Measurements from ENCODE around the gene SLC35B4.

SLC35B4 gene, protein sequence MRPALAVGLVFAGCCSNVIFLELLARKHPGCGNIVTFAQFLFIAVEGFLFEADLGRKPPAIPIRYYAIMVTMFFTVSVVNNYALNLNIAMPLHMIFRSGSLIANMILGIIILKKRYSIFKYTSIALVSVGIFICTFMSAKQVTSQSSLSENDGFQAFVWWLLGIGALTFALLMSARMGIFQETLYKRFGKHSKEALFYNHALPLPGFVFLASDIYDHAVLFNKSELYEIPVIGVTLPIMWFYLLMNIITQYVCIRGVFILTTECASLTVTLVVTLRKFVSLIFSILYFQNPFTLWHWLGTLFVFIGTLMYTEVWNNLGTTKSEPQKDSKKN

DNA sequence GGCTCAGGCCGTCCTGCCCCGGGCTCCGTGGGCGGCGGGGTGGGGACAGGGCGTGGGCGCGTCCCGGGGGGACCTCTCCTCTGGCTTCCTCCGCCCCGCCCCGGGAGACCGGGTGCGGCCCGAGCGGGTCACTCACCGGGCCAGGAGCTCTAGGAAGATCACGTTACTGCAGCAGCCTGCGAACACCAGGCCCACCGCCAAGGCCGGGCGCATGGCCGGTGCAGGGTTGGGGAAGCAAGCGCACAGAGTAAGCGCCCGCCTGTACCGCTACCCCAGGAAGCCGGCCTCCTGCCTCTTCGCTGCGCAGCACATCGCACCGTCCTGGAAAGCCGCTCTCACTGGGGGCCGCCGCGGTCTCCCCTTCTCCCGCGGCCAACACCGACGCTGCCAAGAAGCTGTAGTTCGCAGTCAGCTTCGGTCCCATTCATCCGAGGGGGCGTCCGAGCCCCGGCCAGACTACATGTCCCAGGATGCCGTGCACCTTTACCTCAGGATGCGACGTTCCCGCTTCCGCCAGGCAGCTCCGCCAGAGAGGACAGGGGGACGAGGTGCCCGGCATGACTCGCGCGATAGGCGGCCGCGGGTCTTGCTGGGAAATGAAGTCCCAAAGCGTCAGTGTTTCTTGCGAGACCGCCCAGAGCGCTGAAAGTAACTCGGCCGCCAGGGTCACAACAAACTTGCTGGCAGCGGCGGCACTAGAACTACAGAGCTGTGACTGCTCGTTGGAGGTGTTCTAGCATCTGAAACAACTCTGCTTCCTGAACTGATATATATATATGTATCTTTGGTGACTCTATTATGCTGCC, at the start of gene SLC35B4:
SLC35B4 (minus strand) TSS at position 392 of the 806 bp plus-strand sequence; CDS start at position 213, 179 bp downstream.
- peak; percentile 88 to 97 for DNase-seq (ENCODE audit: extremely low read depth in 1 of 2, low read depth in 1 of 2)

DNA sequence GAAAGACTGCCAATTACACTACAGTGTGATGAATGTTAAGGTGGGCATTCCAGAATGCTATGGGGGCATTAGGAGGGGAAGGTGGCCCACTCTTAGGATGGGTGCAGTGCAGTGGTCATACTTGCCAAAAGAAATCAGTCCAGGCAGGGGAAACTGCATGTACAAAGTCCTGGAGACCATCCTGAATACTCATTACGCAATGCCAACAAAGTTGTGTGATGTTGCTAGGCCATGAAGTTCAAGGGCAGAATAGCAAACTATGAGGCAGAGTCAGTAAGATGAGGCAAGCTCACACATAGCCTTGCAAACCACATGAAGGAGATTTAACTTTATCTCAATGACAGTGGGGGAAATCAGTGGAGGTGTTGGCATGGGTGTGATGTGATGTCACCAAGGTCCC, 49.8 kb upstream of the SLC35B4 start:
- DNase-seq (ENCODE audit: extremely low read depth in 1 of 2, low read depth in 1 of 2) = no peak

DNA sequence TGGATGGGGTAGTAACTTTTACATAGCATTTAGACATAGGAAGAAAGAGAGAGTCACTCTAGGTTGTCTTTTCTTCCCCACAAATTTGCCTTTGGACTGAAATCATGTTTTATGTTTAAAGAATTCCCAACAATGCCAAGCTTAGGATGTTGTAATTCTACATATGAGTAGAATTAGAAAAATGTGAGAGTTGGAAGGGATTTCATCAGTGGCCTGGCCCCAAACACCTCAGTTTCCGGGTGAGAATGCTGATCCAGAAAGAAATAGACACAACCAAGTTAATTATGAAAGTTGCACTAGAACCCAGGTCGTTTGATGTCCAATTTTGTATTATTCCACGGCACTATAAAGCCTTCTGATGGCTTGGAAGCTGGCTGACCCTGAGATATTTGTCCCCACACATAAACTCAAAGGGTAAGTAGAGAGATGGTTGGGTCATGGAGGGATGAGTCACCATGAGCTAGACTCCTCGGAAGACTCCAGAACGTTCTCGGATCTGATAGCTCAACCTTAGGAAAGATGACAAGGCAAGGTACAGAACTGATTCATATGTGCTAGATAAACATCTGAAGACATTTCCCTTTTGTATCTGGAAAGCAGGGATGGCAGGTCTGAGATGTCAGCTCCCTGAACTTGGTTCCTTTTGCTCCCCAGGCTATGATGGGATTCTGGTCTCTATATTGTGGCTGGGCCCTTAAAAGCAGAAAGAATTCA, 48.8 kb upstream of the SLC35B4 start:
- DNase-seq (ENCODE audit: extremely low read depth in 1 of 2, low read depth in 1 of 2) = no peak

DNA sequence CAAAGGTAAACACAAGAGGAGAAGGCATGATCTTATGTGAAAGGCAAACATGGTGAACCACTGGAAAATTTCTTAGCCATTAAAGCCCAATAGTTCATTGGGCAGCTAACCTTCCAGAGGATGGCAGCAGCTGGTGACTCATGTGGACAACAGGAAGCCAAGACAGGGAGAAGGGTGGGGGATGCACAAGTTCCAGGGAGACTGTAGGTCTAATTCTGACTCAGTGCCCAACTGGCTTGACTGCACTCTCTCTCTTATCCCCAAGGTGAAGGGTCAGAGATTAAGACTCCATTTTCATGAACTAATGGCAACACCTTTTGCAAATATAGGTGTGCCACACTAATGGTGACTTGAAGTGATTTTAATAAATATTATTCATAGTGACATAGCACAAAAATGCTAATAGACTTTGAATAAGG, 47.9 kb upstream of the SLC35B4 start:
- DNase-seq (ENCODE audit: extremely low read depth in 1 of 2, low read depth in 1 of 2) = no peak

DNA sequence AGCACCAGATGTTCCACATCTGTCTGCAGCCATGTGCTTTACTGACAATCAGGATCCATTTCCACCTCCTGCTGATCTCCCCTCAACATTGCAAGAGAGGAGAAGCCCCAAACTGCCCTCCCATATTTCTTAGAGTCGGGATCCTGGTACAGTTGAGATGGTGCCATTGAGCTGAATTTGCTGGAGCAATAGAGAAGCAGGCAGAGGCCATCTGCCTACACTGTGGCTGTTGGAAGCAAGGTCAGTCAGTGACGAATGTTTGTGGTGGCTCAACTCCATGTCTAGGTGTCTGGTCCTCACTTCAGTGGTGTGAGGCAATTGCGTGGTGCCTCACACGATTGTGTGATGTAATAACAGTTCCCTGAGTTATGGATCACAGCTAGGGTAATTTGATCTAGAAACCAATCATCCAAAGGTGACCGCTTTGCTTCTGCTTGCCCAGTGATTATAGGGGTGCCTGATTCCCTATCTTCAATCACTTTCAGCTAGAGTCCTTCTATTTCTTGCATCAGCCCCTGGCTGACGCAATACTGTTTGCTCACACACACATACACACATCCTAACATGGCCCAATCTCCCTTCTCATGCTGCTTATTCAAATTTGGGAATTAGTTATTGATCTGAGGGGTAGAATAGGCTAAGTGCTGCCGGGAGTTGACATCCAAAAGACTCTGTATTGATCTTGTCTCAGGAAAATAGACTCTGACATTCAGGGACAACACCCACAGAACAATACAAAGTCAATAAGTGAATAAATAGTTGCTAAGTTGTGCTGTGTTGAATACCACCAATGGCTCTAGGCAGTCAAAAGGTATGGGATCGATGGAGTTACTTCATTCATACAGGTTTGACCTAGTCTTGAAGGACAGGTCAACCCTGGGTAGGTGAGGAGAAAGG, 46.1 kb upstream of the SLC35B4 start:
- no peak for DNase-seq (ENCODE audit: extremely low read depth in 1 of 2, low read depth in 1 of 2)

DNA sequence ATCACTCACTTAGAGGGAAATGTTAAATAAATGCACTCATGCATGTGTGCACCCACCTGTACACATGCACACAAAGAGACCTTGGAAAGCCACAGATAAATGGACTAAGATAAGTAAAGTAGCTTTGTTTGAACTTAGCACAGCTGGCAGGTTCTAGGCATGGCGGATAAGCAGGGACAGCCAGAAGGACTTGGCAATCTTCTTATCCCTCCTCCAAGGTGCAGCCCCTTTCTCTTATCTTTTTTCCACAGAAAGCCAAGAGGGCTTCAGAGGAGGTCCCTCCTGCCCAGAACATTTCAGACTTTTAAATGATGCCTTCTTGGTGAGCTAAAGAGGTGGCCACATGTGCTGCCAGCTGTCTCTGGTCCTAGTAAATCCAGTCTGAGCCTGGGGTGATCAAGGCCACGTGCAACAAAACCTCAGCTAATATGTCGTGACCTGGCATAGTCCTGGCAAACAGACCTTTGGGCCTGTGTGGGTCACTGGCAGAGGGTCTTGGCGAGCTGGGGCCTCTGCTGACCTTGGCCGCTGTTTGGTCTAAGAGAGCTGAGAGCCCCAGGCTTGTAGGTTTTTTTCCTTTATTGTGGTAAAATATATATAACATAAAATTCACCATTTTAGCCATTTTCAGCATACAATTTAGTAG, 43.2 kb upstream of the SLC35B4 start:
- DNase-seq (ENCODE audit: extremely low read depth in 1 of 2, low read depth in 1 of 2) = no peak

DNA sequence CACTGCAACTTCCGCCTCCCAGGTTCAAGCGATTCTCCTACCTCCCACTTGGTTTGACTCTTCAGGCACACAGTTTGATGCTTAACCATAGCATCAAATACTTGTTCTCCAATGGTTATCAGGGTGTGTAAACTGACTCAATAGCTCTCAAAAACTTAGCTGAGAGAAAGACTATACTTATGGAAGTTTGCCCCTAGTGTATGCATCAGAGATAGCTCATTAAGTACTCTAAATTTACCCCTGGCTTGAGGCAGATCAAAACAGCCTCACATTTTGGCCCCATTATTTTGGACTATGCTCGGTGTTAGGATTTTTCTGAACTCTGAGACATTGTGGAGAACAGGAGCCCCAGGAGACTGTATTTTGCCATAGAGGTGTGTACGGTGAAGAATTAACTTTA, 40.8 kb upstream of the SLC35B4 start:
- no peak for DNase-seq (ENCODE audit: extremely low read depth in 1 of 2, low read depth in 1 of 2)

DNA sequence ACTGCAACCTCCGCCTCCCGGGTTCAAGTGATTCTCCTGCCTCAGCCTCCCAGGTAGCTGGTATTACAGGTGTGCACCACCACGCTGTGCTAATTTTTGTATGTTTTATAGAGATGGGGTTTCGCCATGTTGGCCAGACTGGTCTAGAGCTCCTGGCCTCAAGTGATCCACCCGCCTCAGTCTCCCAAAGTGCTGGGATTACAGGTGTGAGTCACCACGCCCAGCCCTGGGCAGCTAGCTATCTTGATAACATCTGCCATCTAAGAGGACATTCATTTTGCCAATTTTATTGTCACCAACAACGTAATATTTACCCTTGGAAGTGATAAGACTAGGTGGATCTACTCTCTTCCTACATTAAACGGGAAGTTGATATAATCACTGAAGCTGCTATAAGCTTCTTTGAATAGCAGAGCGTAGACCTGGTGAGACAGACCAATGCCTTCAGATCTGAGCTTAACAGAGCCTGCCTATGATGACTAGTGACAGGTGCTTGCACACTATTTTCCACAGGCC, 39.7 kb upstream of the SLC35B4 start:
- no peak for DNase-seq (ENCODE audit: extremely low read depth in 1 of 2, low read depth in 1 of 2)

DNA sequence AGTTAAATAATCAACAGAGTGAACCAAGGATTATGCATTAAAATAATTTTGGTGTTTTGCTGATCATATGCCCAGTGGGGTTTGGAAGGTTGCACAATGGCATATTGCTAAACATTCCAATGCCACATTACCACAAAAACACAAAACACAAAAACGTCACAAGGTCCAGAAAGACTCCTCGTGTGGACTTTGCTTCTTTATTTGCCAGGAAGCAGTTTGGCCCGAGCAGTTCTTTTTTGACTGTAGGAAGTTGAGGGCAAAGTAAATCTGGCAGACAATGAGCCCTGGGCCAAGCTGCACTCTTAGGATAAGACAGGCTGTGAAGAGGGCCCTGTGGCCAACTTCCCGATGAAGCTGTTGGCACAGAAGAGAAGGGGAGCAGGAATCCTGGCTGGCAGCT, 39.2 kb upstream of the SLC35B4 start:
- DNase-seq (ENCODE audit: extremely low read depth in 1 of 2, low read depth in 1 of 2) = no peak

DNA sequence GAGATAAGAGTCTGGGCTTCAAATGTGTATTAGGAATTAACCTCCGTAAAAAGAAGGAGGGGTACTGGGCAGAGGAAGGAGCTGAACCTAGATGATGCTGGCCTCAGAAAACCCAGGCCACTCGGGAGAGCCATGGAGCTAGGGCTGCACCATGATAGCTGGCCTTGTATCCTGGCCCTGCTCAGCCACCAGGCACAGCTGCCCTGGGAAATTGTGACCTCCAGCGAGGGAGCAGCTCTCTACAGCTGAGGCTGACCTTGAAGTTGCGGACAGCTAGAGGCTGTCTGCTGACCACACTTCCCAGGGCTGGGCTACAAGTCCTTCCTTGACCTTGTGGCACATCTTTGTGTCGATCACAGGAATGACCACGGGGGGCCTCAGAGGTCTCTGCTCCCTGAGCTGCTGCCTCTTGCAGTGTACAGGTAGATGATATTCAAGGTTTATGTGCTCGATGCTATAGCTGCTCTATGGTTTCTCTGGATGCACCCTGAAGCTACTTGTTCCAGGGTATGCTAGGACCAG, 38.3 kb upstream of the SLC35B4 start:
- DNase-seq (ENCODE audit: extremely low read depth in 1 of 2, low read depth in 1 of 2) = no peak

DNA sequence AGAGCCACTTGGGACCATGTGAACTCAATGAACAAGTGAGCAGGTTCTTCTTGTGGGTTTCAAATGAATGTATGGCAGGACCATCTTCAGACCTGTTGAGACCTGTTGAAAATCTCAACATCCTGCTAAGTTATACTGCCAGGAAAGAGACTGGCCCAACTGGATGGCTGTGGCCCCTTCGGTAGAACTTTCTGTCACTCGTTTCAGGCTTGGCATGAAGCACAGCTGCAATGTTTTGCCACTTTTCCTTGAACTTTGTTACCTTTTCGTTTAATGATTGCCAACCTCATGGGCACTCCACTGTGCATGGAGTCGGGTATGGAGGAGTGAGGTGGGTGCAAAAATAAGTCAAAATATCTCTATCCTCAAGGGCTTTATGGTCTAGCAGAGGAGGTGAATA, 36.7 kb upstream of the SLC35B4 start:
- DNase-seq (ENCODE audit: extremely low read depth in 1 of 2, low read depth in 1 of 2) = no peak

DNA sequence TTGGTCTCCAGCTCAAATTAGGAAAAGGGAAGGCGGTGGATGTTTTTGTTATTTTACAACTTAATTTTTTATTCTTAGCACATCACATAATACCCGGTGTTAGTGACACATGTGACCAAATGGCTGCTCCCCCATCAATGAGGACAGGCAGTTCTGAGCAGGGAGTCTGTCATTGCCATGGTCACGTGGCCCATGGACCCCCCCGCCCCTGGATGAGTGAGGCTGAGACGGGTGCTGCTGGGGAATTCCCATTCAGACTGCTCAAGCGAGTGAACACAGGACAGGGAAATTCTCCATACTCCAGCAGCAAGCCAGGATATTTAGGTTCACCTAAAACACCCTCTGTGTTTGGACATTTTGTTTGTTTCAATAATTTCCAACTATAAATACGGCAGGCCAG, 34.7 kb upstream of the SLC35B4 start:
- DNase-seq (ENCODE audit: extremely low read depth in 1 of 2, low read depth in 1 of 2) = no peak

DNA sequence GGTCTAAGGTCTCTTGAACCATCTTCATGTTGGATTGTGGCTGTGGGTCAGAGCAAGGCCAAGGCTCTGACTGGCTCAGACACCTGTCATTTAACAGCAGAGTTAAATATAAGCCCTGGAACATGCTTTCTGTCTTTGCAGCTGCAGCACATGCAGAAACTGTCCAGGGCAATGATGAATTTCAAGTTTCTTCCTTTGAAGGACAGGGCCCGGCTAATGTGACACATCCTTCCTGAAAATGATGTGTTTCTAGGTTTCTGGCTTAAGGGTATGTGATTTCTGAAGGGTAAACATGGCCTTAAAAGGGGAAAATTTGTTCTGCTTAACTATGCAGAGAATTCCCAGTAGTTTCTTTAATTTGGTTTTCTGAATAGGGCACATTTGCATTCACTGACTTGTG, 34.0 kb upstream of the SLC35B4 start:
- no peak for DNase-seq (ENCODE audit: extremely low read depth in 1 of 2, low read depth in 1 of 2)

DNA sequence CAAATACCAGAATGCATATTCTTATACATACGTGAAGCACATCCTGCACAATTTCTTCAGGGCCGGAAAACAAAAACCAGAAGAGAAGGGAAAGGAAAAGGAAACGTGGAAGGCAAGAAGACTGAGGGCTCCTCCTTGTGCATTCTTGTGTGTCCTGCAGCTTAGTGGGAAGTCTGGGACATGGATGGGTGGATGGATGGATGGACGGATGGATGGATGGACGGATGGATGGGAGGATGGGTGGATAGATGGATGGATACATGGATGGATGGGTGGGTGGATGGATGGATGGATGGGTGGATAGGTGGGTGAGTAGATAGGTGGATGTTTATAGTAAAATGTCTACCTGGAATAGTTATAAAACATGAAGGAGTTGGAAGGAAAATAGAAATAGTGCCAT, 30.8 kb upstream of the SLC35B4 start:
- no peak for DNase-seq (ENCODE audit: extremely low read depth in 1 of 2, low read depth in 1 of 2)

DNA sequence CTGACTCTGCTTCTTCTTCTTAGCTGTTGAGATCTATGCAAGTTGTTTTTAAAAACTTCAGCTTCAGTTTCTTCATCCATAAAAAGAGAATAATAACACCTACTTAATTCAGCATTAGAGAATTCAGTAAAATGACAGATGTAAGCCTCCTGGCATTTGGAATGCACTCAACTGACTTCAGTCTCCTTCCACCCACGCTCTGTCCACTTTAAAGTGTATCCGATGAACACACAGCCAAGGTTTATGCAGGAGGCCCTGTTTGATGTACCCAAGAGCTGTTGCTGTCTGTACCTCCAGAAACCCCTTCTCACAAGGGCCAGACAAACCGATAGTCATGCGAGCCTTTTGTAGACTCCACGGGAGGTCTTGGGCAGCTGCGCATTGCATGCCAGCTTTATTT, 27.1 kb upstream of the SLC35B4 start:
- no peak for DNase-seq (ENCODE audit: extremely low read depth in 1 of 2, low read depth in 1 of 2)

DNA sequence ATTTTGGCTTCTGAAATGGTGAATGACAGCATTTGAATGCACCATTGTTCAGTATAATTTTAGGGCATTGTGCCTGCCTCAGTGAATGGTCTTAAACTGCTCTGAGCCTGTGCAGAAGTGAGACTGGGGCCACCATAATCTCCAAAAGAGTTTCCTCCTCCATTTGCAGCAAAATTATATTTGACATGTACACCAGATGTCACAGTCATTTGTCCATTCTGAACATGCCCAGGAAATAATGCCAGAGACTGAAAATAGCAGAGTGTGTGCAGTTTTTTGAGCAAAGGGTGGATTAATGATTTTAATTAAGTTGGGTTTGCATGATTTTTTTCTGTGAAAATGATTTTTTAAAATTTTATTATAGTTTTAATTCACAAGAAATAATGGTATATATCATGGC, 26.4 kb upstream of the SLC35B4 start:
- DNase-seq (ENCODE audit: extremely low read depth in 1 of 2, low read depth in 1 of 2) = no peak

DNA sequence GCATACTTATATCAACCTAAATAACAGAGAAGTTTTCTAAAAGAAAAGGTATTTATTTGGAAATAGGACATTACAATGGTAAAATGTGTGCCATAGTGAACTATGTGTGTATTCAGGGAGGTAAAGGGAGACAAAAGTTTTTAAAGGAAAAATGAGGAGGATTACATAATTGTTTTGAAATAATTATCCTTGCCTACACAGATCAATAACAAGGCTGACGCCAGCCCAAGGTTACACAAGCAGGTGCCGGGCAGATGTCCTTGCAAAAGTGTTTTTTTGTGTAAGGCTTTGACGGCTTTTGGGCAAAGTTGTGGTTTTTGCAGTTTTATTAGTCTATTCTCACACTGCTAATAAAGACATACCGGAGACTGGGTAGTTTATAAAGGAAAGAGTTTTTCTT, 22.7 kb upstream of the SLC35B4 start:
- DNase-seq (ENCODE audit: extremely low read depth in 1 of 2, low read depth in 1 of 2) = no peak

DNA sequence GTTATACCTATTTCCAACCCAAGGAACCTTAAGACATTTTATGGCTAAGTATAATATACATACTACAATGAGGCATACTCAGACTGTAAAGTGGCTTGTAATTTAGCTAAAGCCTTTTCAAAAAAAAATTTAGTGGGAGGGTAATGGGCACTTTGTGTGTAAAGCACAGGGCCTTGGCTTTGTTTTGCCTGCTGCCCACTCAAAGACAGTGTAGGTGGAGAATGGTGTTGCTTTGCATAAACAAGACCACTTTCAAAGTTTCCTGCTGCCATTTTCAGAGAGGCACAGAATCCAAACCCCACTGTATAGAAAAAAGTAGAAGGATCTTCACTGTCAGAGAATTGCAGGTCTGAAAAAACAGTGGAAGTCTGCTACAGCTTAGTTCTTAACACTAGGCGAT, 21.2 kb upstream of the SLC35B4 start:
- DNase-seq (ENCODE audit: extremely low read depth in 1 of 2, low read depth in 1 of 2) = no peak

DNA sequence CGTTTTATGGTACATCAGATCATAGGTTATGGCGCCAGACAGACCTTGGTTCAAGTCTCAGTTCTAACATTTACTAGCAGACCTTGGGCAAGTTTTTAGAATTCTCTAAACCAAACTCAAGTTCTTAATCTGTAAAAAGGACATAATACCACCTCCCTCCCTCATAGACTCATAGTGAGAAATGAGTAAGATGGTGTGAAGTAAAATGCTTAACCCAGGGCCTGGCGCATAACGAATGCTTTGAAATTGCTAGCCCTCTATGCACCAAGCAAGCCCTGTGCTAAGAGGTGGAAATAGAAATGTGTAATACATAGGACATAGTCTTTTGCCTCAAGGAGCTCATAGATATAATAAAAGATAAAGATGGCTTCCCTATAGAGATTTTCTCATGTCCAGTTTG, 17.7 kb upstream of the SLC35B4 start:
- no peak for DNase-seq (ENCODE audit: extremely low read depth in 1 of 2, low read depth in 1 of 2)

DNA sequence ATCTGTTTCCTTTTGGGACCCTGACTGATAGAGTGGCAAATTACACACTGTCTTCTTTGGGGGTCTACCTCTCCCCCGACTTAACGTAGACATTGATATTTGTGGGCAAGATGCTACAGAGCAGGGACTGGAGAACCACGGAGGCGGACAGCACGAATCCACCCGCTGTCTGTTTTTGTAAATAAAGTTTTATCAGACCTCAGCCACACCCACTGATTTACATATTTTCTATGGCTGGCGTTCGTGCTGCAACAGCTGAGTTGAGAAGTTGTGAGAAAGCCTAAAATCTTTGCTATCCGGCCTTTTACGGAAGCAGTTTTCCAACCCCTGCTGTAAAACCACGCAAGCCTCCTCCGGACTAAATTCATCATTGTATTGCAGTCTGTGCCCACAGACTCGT, 17.2 kb upstream of the SLC35B4 start:
- no peak for DNase-seq (ENCODE audit: extremely low read depth in 1 of 2, low read depth in 1 of 2)

All from stimulated activated CD8-positive, alpha-beta memory T cell treated with anti-CD3 and anti-CD28 coated beads, Interleukin-7, amount 100 ng/mL, for 48 hours (primary cell).